PC-9 (cell line): ENCODE results near the gene STRIT1.

ENCODE experiments used
- EZH2 ChIP-seq: fragments of 200-600 bp; sonication (generic); IDR thresholded peaks from 2 replicates; pipeline ENCODE4 v1.8.0; 2017; ENCODE audit warnings: antibody characterized with exemption, low read depth
- TF ChIP-seq, protein P1 (sequence below): fragments of 200-600 bp; sonication (generic); conservative IDR thresholded peaks from 2 replicates; pipeline ENCODE4 v1.6.1; 2017; ENCODE audit warnings: mixed run types, antibody characterized with exemption, mild to moderate bottlenecking, moderate library complexity

GRCh38 chr3:155286736-155287135 lies 6.7 kb downstream of the STRIT1 start:
- TF ChIP-seq, protein P1, sequence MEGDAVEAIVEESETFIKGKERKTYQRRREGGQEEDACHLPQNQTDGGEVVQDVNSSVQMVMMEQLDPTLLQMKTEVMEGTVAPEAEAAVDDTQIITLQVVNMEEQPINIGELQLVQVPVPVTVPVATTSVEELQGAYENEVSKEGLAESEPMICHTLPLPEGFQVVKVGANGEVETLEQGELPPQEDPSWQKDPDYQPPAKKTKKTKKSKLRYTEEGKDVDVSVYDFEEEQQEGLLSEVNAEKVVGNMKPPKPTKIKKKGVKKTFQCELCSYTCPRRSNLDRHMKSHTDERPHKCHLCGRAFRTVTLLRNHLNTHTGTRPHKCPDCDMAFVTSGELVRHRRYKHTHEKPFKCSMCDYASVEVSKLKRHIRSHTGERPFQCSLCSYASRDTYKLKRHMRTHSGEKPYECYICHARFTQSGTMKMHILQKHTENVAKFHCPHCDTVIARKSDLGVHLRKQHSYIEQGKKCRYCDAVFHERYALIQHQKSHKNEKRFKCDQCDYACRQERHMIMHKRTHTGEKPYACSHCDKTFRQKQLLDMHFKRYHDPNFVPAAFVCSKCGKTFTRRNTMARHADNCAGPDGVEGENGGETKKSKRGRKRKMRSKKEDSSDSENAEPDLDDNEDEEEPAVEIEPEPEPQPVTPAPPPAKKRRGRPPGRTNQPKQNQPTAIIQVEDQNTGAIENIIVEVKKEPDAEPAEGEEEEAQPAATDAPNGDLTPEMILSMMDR: no peak
- no peak for TF ChIP-seq EZH2
